A673 (cell line): ENCODE data around the gene ST6GALNAC2. TPM values are rescaled to one million over a fixed set of nuclear protein-coding genes. Genes with fewer than 3 reads are reported as not detected.
A peak's percentile ranks its signal among the peaks of the same experiment; 100 is the strongest.

Source experiments
- BruUV-seq: library from RNA; stranded (reverse); fragments of 400-500 nt; replicated peaks from 2 replicates; lab custom pipeline; 2021; lab: Mats Ljungman, UMichigan
- CTCF ChIA-PET: fragments of 300-600 bp; sonication (Branson Sonifier 250); formaldehyde crosslinking; loops from one replicate; lab custom pipeline; 2022; ENCODE audit warnings: antibody characterized with exemption; lab: Charles Lee
- POLR2A ChIA-PET: fragments of 300-600 bp; sonication (Branson Sonifier 250); formaldehyde crosslinking; loops from one replicate; lab custom pipeline; 2022; ENCODE audit warnings: antibody characterized with exemption; ENCODE audit not compliant: low non-redundant PET; lab: Charles Lee
- DNase-seq: peaks from one replicate; pipeline ENCODE4 v3.0.0-alpha.2; 2015; ENCODE audit warnings: low spot score
- H3K27ac ChIP-seq: fragments of 200-600 bp; sonication (generic); 2 replicates; pipeline ENCODE4 v1.5.1; 2016; ENCODE audit warnings: mixed run types, low read depth, mild to moderate bottlenecking, mixed read lengths, antibody characterized with exemption, low read length; ENCODE audit not compliant: poor library complexity, severe bottlenecking
- H3K27me3 ChIP-seq: fragments of 200-600 bp; sonication (generic); replicated peaks from 2 replicates; pipeline ENCODE4 v1.6.1; 2017; ENCODE audit warnings: mixed run types, low read depth, mild to moderate bottlenecking, mixed read lengths, antibody characterized with exemption, low read length; ENCODE audit not compliant: insufficient read depth, poor library complexity
- H3K36me3 ChIP-seq: fragments of 200-600 bp; sonication (generic); 2 replicates; pipeline ENCODE4 v1.6.1; 2016; ENCODE audit warnings: mixed run types, mild to moderate bottlenecking, mixed read lengths, antibody characterized with exemption, low read length; ENCODE audit not compliant: insufficient read depth, poor library complexity, severe bottlenecking
- H3K4me1 ChIP-seq: fragments of 200-600 bp; sonication (generic); 2 replicates; pipeline ENCODE4 v1.6.1; 2017; ENCODE audit warnings: mixed run types, mild to moderate bottlenecking, mixed read lengths, antibody characterized with exemption, low read length; ENCODE audit not compliant: insufficient read depth, poor library complexity, severe bottlenecking
- H3K4me3 ChIP-seq: fragments of 200-600 bp; sonication (generic); 2 replicates; pipeline ENCODE4 v1.5.1; 2016; ENCODE audit warnings: low read depth, mixed run types, mild to moderate bottlenecking, mixed read lengths, low read length; ENCODE audit not compliant: poor library complexity, severe bottlenecking
- H3K9me3 ChIP-seq: fragments of 200-600 bp; sonication (generic); 2 replicates; pipeline ENCODE4 v1.6.1; 2016; ENCODE audit warnings: mixed run types, low read depth, mild to moderate bottlenecking, mixed read lengths, antibody characterized with exemption, low read length; ENCODE audit not compliant: poor library complexity, severe bottlenecking
- CTCF ChIP-seq: fragments of 300-800, 200-600 bp; sonication (generic); conservative IDR thresholded peaks from 2 replicates; pipeline ENCODE4 v1.5.1; 2017; ENCODE audit warnings: low read depth, mild to moderate bottlenecking, antibody characterized with exemption, low read length, moderate library complexity, mixed read lengths
- EZH2 ChIP-seq: fragments of 200-600 bp; sonication (generic); IDR thresholded peaks from 2 replicates; pipeline ENCODE4 v1.6.1; 2017; ENCODE audit warnings: borderline replicate concordance, low read depth, mild to moderate bottlenecking, mixed read lengths, antibody characterized with exemption, low read length; ENCODE audit not compliant: poor library complexity, severe bottlenecking
- intact Hi-C: fragments of 100-400 bp; cut with micrococcal nuclease; formaldehyde crosslinking; loops from one replicate; pipeline ENCODE4 v1.10.0; 2022; ENCODE audit not compliant: unreplicated experiment
- total RNA-seq: library from RNA; stranded (reverse); gene quantifications from 2 replicates; pipeline ENCODE4 v1.2.3, GENCODE V29; 2021

ST6GALNAC2 gene
- total RNA-seq, 1 experiment from 2014 or later: not detected

GRCh38 chr17:76530095-76530723, 55.5 kb downstream of the ST6GALNAC2 start:
- BruUV-seq: no TSS peak
- CTCF ChIA-PET: no interaction called here
- H3K27ac ChIP-seq: peak overlapping the region; percentile 54

DNA sequence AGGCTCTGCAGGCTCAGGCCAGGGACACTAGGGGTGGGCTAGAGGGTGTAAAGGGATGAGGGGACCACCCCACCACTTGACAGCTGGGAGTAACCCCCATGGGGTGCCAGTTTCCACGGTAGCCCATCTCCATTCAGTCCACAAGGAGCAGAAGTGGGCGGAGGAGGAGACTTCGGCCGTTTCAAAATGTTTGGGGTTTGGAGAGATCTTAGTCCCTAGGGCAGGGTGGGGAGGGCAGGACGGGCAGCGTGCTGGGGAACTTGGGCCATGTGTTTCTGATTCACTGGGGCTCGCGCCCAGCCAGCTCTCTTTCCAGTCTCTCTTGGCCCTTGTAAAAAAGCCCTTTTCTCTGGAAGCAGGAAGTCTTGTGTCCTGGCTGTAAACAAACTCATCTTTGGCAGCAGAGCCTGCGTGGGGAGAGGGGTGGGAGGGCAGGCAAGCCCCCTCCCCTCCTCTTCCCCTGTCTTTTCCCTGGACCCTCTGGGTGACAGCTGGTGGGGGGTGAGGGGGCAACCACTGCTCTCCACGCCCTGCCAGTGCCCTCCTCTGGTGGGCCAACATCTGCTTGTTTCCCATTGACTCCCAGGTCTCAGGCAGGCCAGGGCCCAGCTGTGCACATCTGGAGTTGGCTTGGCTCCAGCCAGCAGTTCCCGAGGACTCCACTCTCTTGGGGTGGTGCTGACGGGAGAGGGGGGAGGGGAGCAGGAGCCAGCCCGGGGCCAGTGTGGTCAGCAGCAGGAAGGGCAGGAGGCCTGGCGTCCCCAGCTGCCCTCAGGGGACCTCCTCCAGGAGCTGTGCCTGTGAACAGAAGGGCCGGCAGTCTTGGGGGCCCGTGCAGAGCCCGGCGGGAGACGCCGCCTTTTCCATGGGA, 56.2 kb downstream of the ST6GALNAC2 start:
- peaks cover 21% of the 10 kb centered on the region for H3K4me1 ChIP-seq
- ChIA-PET POLR2A (no interaction called here), CTCF (no interaction called here)
- H3K9me3 ChIP-seq: no peaks in the 10 kb centered on the region
- peak; percentile 44 for DNase-seq
- intact Hi-C loops: no loop called here
- no peak overlapping the region for H3K4me3 ChIP-seq
- H3K36me3 ChIP-seq: no peaks in the 10 kb centered on the region
- no peaks in the 10 kb centered on the region for H3K27me3 ChIP-seq
- no peak for TF ChIP-seq CTCF
- no peak for TF ChIP-seq EZH2
- BruUV-seq: no TSS peak
- peak overlapping the region; percentile 54 for H3K27ac ChIP-seq

More at GRCh38 chr17:76530095-76530723, 55.5 kb downstream of the ST6GALNAC2 start:
- DNase-seq: no peak
- Histone ChIP-seq H3K9me3 (no peaks in the 10 kb centered on the region), H3K36me3 (no peaks in the 10 kb centered on the region), H3K27me3 (no peaks in the 10 kb centered on the region), H3K4me1 (peaks cover 15% of the 10 kb centered on the region), H3K4me3 (no peak overlapping the region)
- intact Hi-C loops: no loop called here
- TF ChIP-seq EZH2: no peak
- no peak for TF ChIP-seq CTCF
- POLR2A ChIA-PET: no interaction called here

DNA sequence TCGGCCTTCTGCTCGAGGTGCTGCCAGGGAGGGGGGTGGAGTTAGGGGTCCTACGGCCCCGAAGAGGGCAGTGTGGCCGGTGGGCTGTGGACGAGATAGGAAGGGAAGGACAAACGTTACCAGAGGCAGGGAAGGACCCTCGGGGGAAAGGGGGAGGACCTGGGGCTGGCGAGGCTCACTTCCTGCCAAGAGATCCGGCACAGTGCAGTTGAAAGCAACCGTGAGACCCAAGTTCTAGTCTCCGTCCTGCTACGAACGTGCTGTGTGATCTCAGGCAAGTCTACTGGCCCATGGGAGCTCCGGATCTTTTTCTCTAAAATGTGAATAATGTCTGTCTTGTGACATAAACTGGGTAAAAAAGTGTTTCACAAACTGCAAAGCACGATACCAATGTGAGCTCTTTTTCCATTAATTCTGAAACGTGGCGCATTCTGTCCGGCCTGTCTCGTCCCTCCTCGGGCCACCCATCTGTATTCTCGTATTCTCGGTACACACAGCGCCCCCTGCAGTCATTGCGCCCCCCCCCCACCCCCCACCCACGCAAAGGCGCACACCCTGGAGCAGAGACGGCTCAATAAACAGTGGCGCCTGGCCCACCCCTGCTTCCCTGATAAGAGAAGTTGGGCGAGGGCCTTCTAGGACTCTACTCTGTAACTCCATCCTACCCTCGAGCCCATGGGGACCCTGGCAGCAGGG, 57.0 kb downstream of the ST6GALNAC2 start:
- CTCF ChIA-PET: no interaction called here

More for the DNA sequence above, 57.0 kb downstream of the ST6GALNAC2 start:
- peak overlapping the region; percentile 34 for H3K27ac ChIP-seq
- no peak overlapping the region for H3K4me3 ChIP-seq
- intact Hi-C loops: no loop called here
- BruUV-seq: no TSS peak
- no peaks in the 10 kb centered on the region for H3K36me3 ChIP-seq
- H3K27me3 ChIP-seq: no peaks in the 10 kb centered on the region
- no peaks in the 10 kb centered on the region for H3K9me3 ChIP-seq
- TF ChIP-seq EZH2 (no peak), CTCF (peak; percentile 22; the same call in 1 of the 2 replicates)
- H3K4me1 ChIP-seq: peaks cover 22% of the 10 kb centered on the region
- DNase-seq: no peak
- POLR2A ChIA-PET: no interaction called here
